ENCODE data around the gene FBXL16. TPM values are rescaled to one million over a fixed set of nuclear protein-coding genes. Genes with fewer than 3 reads are reported as not detected.

Gene FBXL16
- total and polyA plus RNA-seq, 2 experiments from 2014 or later, result 0.07 to 0.28 TPM

DNA sequence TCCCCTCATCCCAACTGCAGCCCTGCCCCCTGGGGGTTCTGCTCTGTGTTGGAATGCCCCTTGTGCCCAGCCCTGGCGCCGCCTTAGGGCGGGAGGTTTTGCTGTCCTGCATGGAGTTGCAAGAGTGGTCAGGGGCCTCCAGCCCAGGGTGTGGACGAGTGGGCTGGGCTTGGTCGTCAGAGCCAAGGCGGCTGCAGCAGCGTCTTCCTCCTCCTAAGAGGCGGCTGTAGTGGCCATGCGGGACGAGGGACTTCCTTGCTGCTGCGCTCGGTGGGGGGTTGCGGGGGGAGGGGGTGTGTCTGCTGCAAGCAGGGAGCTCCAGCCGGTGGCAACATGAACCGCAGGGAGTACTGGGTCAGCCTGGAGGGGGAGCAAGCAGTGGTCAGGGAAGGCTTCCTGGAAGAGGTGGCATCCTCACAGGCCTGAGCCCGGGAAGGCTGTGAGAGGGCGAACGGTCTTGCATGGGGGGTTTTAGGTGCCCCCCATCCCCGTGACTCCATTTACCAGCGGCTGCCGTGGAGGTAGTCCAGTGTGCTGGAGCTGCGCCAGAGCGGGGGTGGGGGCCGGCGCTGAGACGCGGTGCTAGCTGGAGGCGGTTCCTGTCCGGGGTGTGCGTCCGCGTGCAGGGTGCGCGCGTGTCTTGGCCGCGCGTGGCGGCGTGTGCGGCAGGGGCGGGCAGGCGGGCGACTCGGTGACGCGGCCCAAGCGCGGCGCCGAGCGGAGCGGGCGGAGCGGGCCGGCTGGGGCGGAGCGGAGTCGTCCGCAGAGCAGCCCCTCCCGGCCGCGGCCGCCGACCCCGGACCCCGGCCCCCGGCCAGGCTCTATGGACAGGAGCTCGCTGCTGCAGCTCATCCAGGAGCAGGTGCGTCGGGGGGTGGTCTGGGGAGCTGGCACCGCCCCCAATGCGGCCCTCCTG is 30.4 kb downstream of the FBXL16 start, which contains the start of gene RHBDL1:
Gene RHBDL1, plus strand, starts transcription at position 704 of the 916 bp plus-strand sequence. Its CDS starts 120 bp downstream, at position 824.
- H3K79me2 ChIP-seq, result no peaks in the 10 kb centered on the region
- no peaks in the 10 kb centered on the region for H3K9me2 ChIP-seq (replicated peaks; ENCODE audit: insufficient read depth)
- no peaks in the 10 kb centered on the region for H3K27me3 ChIP-seq
- H3K9me3 ChIP-seq (ENCODE audit: low read depth), result no peaks in the 10 kb centered on the region
- H3K4me1 ChIP-seq (ENCODE audit: insufficient read depth), result peaks cover 20% of the 10 kb centered on the region
- no peaks in the 10 kb centered on the region for H3K36me3 ChIP-seq (replicated peaks; ENCODE audit: insufficient read depth, low read depth)
- WGBS (ENCODE audit: low lambda C conversion rate, missing lambda C conversion rate), result 11% methylated on average over 37 of the region's 73 CpGs
- no peak within 1 kb of the TSS for H3K27ac ChIP-seq
- peak within 1 kb of the TSS; percentile 94 for H3K4me2 ChIP-seq
- no peaks in the 10 kb centered on the region for H4K20me1 ChIP-seq (ENCODE audit: insufficient read depth, poor library complexity, severe bottlenecking)
- H2AFZ ChIP-seq, result no peak within 1 kb of the TSS
- H3K4me3 ChIP-seq, result peak within 1 kb of the TSS; percentile 36
- no peak for TF ChIP-seq EZH2 (IDR thresholded peaks at IDR 0.05; ENCODE audit: borderline replicate concordance)
- TF ChIP-seq EZH2phosphoT487 (IDR thresholded peaks at IDR 0.05; ENCODE audit: low read depth, severe bottlenecking, unreplicated experiment), result no peak
- no peak for TF ChIP-seq CTCF (IDR thresholded peaks at IDR 0.05; ENCODE audit: poor library complexity)
- DNase-seq (ENCODE audit: low spot score), result peak; percentile 56

GRCh38 chr16:674214-674881 is 31.3 kb downstream of the FBXL16 start:
- no peaks in the 10 kb centered on the region for H3K9me2 ChIP-seq (replicated peaks; ENCODE audit: insufficient read depth)
- H3K4me3 ChIP-seq, result no peak overlapping the region
- no peak overlapping the region for H3K27ac ChIP-seq
- no peaks in the 10 kb centered on the region for H3K36me3 ChIP-seq (replicated peaks; ENCODE audit: insufficient read depth, low read depth)
- DNase-seq (ENCODE audit: low spot score), result no peak
- no peak overlapping the region for H3K4me2 ChIP-seq
- no peaks in the 10 kb centered on the region for H3K9me3 ChIP-seq (ENCODE audit: low read depth)
- H3K4me1 ChIP-seq (ENCODE audit: insufficient read depth), result peaks cover 18% of the 10 kb centered on the region
- 89% methylated on average over 20 of the region's 22 CpGs for WGBS (ENCODE audit: low lambda C conversion rate, missing lambda C conversion rate)
- no peak overlapping the region for H2AFZ ChIP-seq
- no peaks in the 10 kb centered on the region for H3K27me3 ChIP-seq
- peaks cover 8% of the 10 kb centered on the region for H3K79me2 ChIP-seq
- TF ChIP-seq EZH2phosphoT487 (IDR thresholded peaks at IDR 0.05; ENCODE audit: low read depth, severe bottlenecking, unreplicated experiment), result no peak
- no peaks in the 10 kb centered on the region for H4K20me1 ChIP-seq (ENCODE audit: insufficient read depth, poor library complexity, severe bottlenecking)

- Histone ChIP-seq H3K9me2 (replicated peaks; ENCODE audit: insufficient read depth) (no peaks in the 10 kb centered on the region), H2AFZ (no peak overlapping the region), H3K27ac (no peak overlapping the region), H3K4me2 (no peak overlapping the region), H3K27me3 (no peaks in the 10 kb centered on the region), H3K4me1 (ENCODE audit: insufficient read depth) (peaks cover 14% of the 10 kb centered on the region), H3K79me2 (peaks cover 17% of the 10 kb centered on the region), H3K9me3 (ENCODE audit: low read depth) (no peaks in the 10 kb centered on the region), H3K36me3 (replicated peaks; ENCODE audit: insufficient read depth, low read depth) (no peaks in the 10 kb centered on the region), H4K20me1 (ENCODE audit: insufficient read depth, poor library complexity, severe bottlenecking) (no peaks in the 10 kb centered on the region), H3K4me3 (no peak overlapping the region)
- TF ChIP-seq EZH2 (IDR thresholded peaks at IDR 0.05; ENCODE audit: borderline replicate concordance), result no peak
- no peak for TF ChIP-seq CTCF (IDR thresholded peaks at IDR 0.05; ENCODE audit: poor library complexity)
- TF ChIP-seq EZH2phosphoT487 (IDR thresholded peaks at IDR 0.05; ENCODE audit: low read depth, severe bottlenecking, unreplicated experiment), result no peak
- WGBS (ENCODE audit: low lambda C conversion rate, missing lambda C conversion rate), result 96% methylated on average over 12 of the region's 18 CpGs
- DNase-seq (ENCODE audit: low spot score), result no peak
Measured at GRCh38 chr16:673399-673991, 32.1 kb downstream of the FBXL16 start.
